Stimulated activated CD8-positive, alpha-beta memory T cell treated with anti-CD3 and anti-CD28 coated beads, Interleukin-7, amount 100 ng/mL, for 24 hours (primary cell): ENCODE measurements around the gene RPL3.
A peak's percentile ranks its signal among the peaks of the same experiment; 100 is the strongest.

Experiments
- DNase-seq: peaks from one replicate; pipeline ENCODE4 v3.0.0-alpha.2; 2020; ENCODE audit warnings: low read depth

The RPL3 gene

GRCh38 chr22:39317084-39317774, 2.2 kb downstream of the RPL3 start:
- no peak for DNase-seq

GRCh38 chr22:39316440-39317083, 2.9 kb downstream of the RPL3 start:
- DNase-seq: peak; percentile 41

- no peak for DNase-seq
Measured at GRCh38 chr22:39315389-39315788, 4.0 kb downstream of the RPL3 start.

GRCh38 chr22:39314251-39314971, 5.0 kb downstream of the RPL3 start:
- no peak for DNase-seq

- no peak for DNase-seq
Measured at GRCh38 chr22:39313258-39314001, 6.0 kb downstream of the RPL3 start.

GRCh38 chr22:39312410-39312809, 7.0 kb downstream of the RPL3 start:
- no peak for DNase-seq

- DNase-seq: no peak
Measured at GRCh38 chr22:39311592-39312400, 7.6 kb downstream of the RPL3 start.

- no peak for DNase-seq
Measured at GRCh38 chr22:39309881-39310714, 9.3 kb downstream of the RPL3 start.

- no peak for DNase-seq
Measured at GRCh38 chr22:39309364-39309861, 10.0 kb downstream of the RPL3 start.

- no peak for DNase-seq
Measured at GRCh38 chr22:39308614-39309363, 10.6 kb downstream of the RPL3 start.

- peak; percentile 43 for DNase-seq
Measured at GRCh38 chr22:39306456-39307361, 12.7 kb downstream of the RPL3 start.

GRCh38 chr22:39303892-39304671, 15.3 kb downstream of the RPL3 start:
- no peak for DNase-seq

- no peak for DNase-seq
Measured at GRCh38 chr22:39303358-39303757, 16.1 kb downstream of the RPL3 start.

- DNase-seq: no peak
Measured at GRCh38 chr22:39302431-39302960, 16.9 kb downstream of the RPL3 start.

GRCh38 chr22:39301926-39302325, 17.5 kb downstream of the RPL3 start:
- no peak for DNase-seq

- no peak for DNase-seq
Measured at GRCh38 chr22:39301108-39301507, 18.3 kb downstream of the RPL3 start.

GRCh38 chr22:39300186-39300830, 19.1 kb downstream of the RPL3 start:
- no peak for DNase-seq
